Fibroblast of the aortic adventitia (primary cell): ENCODE data around the gene UBE3B. TPM values are rescaled to one million over a fixed set of nuclear protein-coding genes. Genes with fewer than 3 reads are reported as not detected.

Experiments
- DNase-seq: peaks from one replicate; pipeline ENCODE4 v3.0.0-alpha.2; 2010; ENCODE audit warnings: low read depth
- H3K4me3 ChIP-seq: 2 replicates; pipeline ENCODE4 v1.5.1; 2011; ENCODE audit warnings: low read depth, mild to moderate bottlenecking, control low read depth, low read length, moderate library complexity
- total RNA-seq: library from RNA; depleted of rRNA; stranded (reverse); fragments of >200 nt; gene quantifications from 2 replicates; pipeline ENCODE4 v1.2.3, GENCODE V29; 2012; ENCODE audit warnings: low replicate concordance
- TF ChIP-seq, protein P1 (sequence below): IDR thresholded peaks from 2 replicates; pipeline ENCODE4 v1.5.1; 2011; ENCODE audit warnings: mild to moderate bottlenecking, low read length, control low read depth, inconsistent platforms; ENCODE audit not compliant: insufficient read depth

Gene UBE3B
- total RNA-seq, 1 donor, result 43.0 TPM

GRCh38 chr12:109533487-109533740, 56.0 kb downstream of the UBE3B start:
- no peak for DNase-seq
- H3K4me3 ChIP-seq, result no peak overlapping the region
- TF ChIP-seq, protein P1, sequence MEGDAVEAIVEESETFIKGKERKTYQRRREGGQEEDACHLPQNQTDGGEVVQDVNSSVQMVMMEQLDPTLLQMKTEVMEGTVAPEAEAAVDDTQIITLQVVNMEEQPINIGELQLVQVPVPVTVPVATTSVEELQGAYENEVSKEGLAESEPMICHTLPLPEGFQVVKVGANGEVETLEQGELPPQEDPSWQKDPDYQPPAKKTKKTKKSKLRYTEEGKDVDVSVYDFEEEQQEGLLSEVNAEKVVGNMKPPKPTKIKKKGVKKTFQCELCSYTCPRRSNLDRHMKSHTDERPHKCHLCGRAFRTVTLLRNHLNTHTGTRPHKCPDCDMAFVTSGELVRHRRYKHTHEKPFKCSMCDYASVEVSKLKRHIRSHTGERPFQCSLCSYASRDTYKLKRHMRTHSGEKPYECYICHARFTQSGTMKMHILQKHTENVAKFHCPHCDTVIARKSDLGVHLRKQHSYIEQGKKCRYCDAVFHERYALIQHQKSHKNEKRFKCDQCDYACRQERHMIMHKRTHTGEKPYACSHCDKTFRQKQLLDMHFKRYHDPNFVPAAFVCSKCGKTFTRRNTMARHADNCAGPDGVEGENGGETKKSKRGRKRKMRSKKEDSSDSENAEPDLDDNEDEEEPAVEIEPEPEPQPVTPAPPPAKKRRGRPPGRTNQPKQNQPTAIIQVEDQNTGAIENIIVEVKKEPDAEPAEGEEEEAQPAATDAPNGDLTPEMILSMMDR, result no peak

DNA sequence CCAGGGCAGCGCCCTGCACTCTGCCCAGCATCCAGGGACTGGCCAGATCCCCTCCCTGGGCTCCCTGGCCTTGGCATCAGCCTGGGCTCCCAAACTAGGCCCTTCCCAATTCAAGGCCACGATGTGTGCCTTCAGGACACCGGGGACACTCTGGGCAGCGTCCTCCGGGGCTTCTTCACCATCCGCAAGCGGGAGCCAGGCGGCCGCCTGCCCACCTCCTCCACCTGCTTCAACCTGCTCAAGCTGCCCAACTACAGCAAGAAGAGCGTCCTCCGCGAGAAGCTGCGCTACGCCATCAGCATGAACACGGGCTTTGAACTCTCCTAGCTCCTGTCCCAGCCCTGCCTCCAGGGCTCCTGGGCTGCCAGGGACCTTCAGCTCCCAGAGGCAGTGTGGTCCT, 57.0 kb downstream of the UBE3B start:
- DNase-seq, result no peak
- TF ChIP-seq, protein P1, result no peak

DNA sequence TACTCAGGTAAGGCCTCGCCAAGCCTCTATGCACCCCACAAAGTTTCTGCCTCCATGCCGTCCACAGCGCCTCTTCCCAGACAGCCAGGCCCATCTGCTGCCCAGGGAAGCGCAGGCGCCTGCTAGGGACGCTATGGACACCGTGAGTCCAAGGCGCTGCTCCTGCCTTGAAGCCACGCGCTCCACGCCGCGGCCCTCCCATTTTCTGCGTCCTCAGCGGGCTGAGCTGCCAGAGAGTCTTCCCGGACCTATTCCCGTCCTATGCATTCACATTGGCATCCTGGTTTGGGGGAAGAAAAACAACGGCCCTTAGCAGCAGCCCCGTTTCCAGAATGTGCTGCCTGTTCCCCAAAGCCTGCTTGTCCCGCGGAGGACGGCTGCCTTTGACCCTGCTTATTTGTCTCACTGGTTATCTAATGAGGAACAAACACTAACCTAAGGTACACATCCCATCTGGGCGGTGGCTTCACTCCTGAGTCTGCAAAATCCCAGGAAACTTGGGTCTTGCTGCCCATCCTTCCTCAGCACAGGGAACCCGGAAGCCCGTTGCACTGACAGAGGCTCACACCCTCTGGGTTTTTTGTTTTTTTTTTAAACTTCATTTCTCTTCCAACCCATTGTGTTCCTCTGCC, 57.9 kb downstream of the UBE3B start:
- DNase-seq, result no peak
- H3K4me3 ChIP-seq, result no peak overlapping the region
- TF ChIP-seq, protein P1, result no peak

More for the DNA sequence above, 57.0 kb downstream of the UBE3B start:
- H3K4me3 ChIP-seq, result no peak overlapping the region

DNA sequence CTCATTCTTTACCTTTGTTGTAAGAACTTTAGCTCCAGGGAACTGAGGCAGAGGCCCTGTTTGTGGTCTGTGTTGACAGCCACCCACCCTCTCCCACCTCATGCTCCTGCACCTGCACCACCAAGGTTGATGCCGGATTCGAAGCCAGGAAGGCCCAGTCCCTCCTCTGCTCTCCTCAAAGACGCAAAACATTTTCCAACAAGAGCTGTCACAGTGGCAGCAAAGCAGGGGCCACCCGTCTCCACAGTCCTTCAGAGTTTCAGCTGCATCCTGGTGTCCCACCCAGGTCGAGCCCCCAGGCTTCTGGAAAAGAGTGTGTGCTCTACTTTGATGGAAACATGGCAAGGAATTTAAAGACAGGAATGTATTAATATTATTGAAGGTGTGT, 58.4 kb downstream of the UBE3B start:
- DNase-seq, result no peak
- TF ChIP-seq, protein P1, result no peak
- H3K4me3 ChIP-seq, result no peak overlapping the region

GRCh38 chr12:109537136-109537535, 59.7 kb downstream of the UBE3B start:
- TF ChIP-seq, protein P1, result no peak
- no peak for DNase-seq
- no peak overlapping the region for H3K4me3 ChIP-seq

DNA sequence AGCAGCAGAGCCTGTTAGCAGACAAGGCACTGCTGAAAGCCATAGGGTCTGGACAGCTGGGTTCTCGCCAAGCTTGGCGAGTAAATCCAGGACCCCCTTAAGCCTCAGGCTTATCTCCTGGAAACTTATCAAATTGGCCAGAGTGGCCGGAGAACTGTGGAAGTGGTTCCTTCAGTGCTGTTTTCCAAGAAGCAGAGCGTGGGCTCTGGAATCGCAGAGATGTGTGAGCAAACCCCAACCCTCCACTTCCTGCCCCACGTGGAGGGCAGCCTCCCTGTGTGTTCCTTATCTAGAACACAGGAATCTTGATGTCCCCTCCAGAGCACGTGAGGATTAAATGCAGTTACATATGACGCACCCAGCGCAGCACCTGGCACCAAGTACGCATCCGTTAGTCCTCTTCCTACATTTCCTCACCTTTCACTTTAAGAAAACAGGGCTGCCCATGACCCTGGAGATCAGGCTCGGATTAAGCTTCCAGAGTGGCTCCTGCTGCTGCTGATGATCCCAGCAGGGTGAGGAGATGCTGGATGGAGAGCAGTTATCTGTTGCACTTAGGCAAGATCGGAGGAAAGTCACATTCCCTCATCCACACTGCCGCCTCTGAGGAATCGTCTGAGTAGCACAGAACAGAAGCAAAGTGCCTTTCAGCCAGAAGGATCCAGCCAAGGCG, 60.9 kb downstream of the UBE3B start:
- TF ChIP-seq, protein P1, result no peak
- DNase-seq, result no peak

DNA sequence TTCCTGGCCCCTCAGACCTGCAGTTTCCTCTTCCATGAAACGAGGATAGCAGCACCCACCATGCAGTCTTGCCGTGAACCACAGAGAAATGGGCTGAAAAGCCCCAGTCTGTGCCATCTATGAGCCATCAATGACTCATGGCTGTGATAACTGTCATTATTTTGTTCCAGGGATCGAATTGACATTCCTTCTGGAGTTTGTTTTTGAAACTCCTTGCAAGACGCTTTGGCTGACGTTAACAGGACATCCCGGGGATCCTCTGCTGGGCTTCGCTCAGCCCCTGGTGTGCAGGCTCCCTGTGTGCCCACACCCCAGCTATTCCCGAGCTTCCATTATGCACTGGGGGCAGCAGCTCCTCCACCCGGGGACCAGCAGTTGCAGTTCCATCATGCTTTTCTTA, 62.1 kb downstream of the UBE3B start:
- no peak overlapping the region for H3K4me3 ChIP-seq
- peak; percentile 19 for DNase-seq

More for the DNA sequence above, 60.9 kb downstream of the UBE3B start:
- H3K4me3 ChIP-seq, result no peak overlapping the region

More for the DNA sequence above, 62.1 kb downstream of the UBE3B start:
- TF ChIP-seq, protein P1, result no peak
